HFFc6 (cell line): ENCODE results near the gene OR51V1. TPM values are rescaled to one million over a fixed set of nuclear protein-coding genes. Genes with fewer than 3 reads are reported as not detected.

Experiments
- DNase-seq: peaks from one replicate; pipeline ENCODE4 v3.0.0-alpha.2; 2018
- H3K27ac Mint-ChIP-seq: 2 replicates; pipeline ENCODE4 v1.8.0; 2020; ENCODE audit warnings: mild to moderate bottlenecking, mixed read lengths
- H3K27me3 Mint-ChIP-seq: 2 replicates; pipeline ENCODE4 v1.8.0; 2021; ENCODE audit warnings: mild to moderate bottlenecking, moderate library complexity, mixed read lengths; ENCODE audit not compliant: insufficient read depth
- H3K36me3 Mint-ChIP-seq: 2 replicates; pipeline ENCODE4 v1.8.0; 2021; ENCODE audit warnings: low read depth, mixed read lengths
- H3K4me1 Mint-ChIP-seq: 2 replicates; pipeline ENCODE4 v1.8.0; 2020; ENCODE audit warnings: low read depth, mixed read lengths
- H3K4me3 Mint-ChIP-seq: 2 replicates; pipeline ENCODE4 v1.8.0; 2020; ENCODE audit warnings: mild to moderate bottlenecking, moderate library complexity, mixed read lengths
- H3K9me3 Mint-ChIP-seq: 2 replicates; pipeline ENCODE4 v1.8.0; 2020; ENCODE audit warnings: mild to moderate bottlenecking, mixed read lengths
- total RNA-seq, 6 experiments: library from RNA; stranded (reverse); fragmentation: NEBNext Ultra II Directional; extraction: Animal tissue kit (Norgen Biotek cat#: 25700); gene quantifications; 2 replicates in 1 of 6; 3 replicates in 5 of 6; pipeline ENCODE4 v1.2.3, GENCODE V29; 2021
- TF ChIP-seq, protein P1 (sequence below): fragments of 200-600 bp; sonication (generic); IDR thresholded peaks from 2 replicates; pipeline ENCODE4 v1.5.0; 2021; ENCODE audit warnings: antibody characterized with exemption, mild to moderate bottlenecking

The OR51V1 gene
- total RNA-seq, 6 experiments from 2014 or later: not detected

DNA sequence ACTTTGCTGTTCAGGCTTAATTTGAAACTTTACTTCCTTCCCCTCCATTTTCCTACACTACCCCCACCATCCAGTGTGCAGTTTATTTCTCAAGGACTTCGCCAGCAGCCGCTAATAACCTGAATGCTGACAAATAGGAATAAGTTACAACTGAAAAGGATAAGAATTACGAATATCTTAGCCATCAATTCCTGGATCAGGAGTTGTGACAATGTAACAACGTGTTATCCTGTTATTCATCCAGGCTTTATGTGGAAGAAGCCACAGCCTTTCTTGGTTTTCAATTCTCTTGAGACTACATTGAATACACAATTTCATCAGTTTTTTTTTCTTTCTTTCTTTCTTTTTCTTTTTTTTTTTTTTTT is 43.3 kb upstream of the OR51V1 start:
- Mint-ChIP-seq H3K4me3 (no peak overlapping the region), H3K27me3 (no peaks in the 10 kb centered on the region), H3K36me3 (no peaks in the 10 kb centered on the region), H3K27ac (no peak overlapping the region), H3K4me1 (peaks cover 34% of the 10 kb centered on the region), H3K9me3 (no peaks in the 10 kb centered on the region)
- TF ChIP-seq, protein P1, sequence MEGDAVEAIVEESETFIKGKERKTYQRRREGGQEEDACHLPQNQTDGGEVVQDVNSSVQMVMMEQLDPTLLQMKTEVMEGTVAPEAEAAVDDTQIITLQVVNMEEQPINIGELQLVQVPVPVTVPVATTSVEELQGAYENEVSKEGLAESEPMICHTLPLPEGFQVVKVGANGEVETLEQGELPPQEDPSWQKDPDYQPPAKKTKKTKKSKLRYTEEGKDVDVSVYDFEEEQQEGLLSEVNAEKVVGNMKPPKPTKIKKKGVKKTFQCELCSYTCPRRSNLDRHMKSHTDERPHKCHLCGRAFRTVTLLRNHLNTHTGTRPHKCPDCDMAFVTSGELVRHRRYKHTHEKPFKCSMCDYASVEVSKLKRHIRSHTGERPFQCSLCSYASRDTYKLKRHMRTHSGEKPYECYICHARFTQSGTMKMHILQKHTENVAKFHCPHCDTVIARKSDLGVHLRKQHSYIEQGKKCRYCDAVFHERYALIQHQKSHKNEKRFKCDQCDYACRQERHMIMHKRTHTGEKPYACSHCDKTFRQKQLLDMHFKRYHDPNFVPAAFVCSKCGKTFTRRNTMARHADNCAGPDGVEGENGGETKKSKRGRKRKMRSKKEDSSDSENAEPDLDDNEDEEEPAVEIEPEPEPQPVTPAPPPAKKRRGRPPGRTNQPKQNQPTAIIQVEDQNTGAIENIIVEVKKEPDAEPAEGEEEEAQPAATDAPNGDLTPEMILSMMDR: no peak
- no peak for DNase-seq

DNA sequence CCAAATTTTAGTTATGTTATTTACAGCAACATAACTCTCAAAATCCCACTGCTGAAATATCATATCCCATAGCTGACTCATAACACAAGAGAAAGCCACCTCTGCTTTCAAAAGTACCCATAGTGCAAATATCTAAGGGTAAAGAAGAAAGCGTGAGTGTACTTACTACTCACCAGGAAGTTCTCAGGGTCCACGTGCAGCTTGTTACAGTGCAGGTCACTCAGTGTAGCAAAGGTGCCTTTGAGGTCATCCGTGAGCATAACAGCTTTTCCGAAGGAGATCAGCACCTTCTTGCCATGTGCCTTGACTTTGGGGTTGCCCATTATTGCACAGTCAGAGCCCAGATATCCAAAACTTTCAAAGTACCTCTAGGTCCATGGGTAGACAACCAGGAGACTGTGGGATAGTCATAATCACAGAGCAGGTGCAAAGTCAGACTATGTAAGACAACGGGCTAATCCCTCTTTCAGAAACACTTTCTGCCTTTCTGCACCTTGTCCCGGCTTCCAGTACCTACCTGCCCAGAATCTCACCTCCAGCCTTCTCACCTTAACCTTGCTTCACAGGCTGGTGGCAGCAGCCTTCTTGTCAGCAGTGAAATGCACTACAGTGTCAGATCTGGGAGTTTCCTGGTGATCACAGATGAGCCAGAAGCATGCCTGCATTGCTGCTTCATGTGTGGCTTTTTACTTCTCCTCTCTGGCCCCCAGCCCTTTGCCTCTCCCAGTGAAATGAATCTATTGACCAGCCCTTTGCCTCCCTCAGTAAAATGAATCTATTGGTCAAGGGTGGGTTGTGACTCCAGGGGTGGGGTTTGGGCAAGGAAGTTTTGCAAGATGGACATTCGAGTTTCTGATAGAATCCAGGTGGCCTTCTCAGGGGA is 42.7 kb upstream of the OR51V1 start:
- H3K4me1 Mint-ChIP-seq: peaks cover 34% of the 10 kb centered on the region
- no peak overlapping the region for H3K4me3 Mint-ChIP-seq

DNA sequence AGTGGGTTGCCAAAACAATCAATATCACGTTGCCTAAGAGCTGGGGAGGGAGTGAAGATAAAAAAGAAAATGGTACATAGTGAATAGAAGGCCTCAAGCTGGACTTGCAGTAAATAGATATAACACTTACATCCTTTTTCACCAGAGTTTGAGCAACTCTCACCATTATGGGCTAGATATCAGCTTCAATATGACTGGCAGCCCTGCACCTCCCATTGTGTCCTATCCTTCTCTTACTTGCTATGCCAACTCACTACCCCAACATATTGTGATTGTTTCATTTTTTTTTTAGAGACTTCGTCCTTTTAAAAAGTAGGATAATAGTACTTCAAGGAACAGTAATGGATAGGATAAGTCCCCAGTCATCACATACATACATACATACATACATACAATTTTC is 41.7 kb upstream of the OR51V1 start:
- no peaks in the 10 kb centered on the region for H3K36me3 Mint-ChIP-seq
- no peak overlapping the region for H3K4me3 Mint-ChIP-seq
- no peak overlapping the region for H3K27ac Mint-ChIP-seq
- no peak for DNase-seq
- TF ChIP-seq, protein P1: no peak
- H3K9me3 Mint-ChIP-seq: no peaks in the 10 kb centered on the region
- no peaks in the 10 kb centered on the region for H3K27me3 Mint-ChIP-seq
- peaks cover 26% of the 10 kb centered on the region for H3K4me1 Mint-ChIP-seq

More for the DNA sequence above, 42.7 kb upstream of the OR51V1 start:
- TF ChIP-seq, protein P1: no peak
- Mint-ChIP-seq H3K9me3 (no peaks in the 10 kb centered on the region), H3K27ac (no peak overlapping the region), H3K36me3 (no peaks in the 10 kb centered on the region), H3K27me3 (no peaks in the 10 kb centered on the region)
- no peak for DNase-seq

DNA sequence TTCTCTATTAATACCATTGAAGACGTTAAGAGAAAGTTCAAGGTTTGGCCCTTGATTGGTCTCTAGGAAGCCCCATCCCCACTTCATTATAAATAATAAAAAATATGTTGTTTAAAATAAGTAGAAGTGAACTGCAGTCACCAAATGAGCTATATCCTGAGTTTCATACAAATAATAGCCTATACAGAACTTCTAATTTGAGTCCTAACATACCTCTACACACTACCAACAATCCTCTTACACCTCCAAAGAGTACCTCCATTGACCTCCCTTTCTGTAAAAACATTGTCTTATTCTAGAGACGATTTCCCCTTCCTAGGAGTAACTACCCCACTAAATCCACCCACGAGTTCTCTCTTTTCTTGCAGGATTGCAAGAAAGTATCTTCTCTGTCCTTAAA is 41.0 kb upstream of the OR51V1 start:
- TF ChIP-seq, protein P1: no peak
- Mint-ChIP-seq H3K27ac (no peak overlapping the region), H3K4me1 (peaks cover 18% of the 10 kb centered on the region), H3K9me3 (no peaks in the 10 kb centered on the region), H3K27me3 (no peaks in the 10 kb centered on the region), H3K4me3 (no peak overlapping the region), H3K36me3 (no peaks in the 10 kb centered on the region)
- no peak for DNase-seq

DNA sequence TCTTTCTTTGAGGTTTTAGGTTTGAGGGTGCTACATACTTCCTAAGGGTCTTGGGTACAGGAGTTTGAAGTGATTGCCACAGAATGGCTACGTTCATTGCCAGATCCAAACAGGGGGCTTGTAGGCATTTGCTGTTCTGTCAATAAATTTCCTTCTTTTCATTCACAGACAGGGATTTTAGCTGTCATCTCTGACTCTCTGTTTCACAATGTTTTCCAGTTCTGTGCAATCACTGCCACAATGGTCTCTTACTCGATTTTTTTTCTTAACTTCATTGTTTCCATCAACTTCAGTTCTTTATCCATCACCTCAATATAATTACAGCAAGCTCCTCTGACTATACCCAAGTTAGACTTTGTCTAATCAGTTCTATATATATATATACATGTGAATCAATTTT is 40.0 kb upstream of the OR51V1 start:
- H3K4me1 Mint-ChIP-seq: peaks cover 11% of the 10 kb centered on the region
- no peaks in the 10 kb centered on the region for H3K27me3 Mint-ChIP-seq
- H3K36me3 Mint-ChIP-seq: no peaks in the 10 kb centered on the region
- TF ChIP-seq, protein P1: no peak
- DNase-seq: no peak
- H3K27ac Mint-ChIP-seq: no peak overlapping the region
- no peaks in the 10 kb centered on the region for H3K9me3 Mint-ChIP-seq
- H3K4me3 Mint-ChIP-seq: no peak overlapping the region
